H9 (cell line): Measurements from ENCODE around the gene TMEM81. TPM values are rescaled to one million over a fixed set of nuclear protein-coding genes. Genes with fewer than 3 reads are reported as not detected.

Source experiments
- DNase-seq: peaks from one replicate; pipeline ENCODE4 v3.0.0-alpha.2; 2017
- H2AFZ ChIP-seq: one replicate; pipeline ENCODE4 v1.6.1; 2013; ENCODE audit warnings: mild to moderate bottlenecking, low read length, control low read depth, moderate library complexity
- H2AK5ac ChIP-seq: 2 replicates; pipeline ENCODE4 v1.6.1; 2013; ENCODE audit warnings: low read length, control low read depth, mixed read lengths; ENCODE audit not compliant: insufficient read length
- H2BK120ac ChIP-seq: one replicate; pipeline ENCODE4 v1.6.1; 2013; ENCODE audit warnings: low read depth, mild to moderate bottlenecking, low read length, control low read depth, inconsistent platforms; ENCODE audit not compliant: poor library complexity, severe bottlenecking
- H2BK12ac ChIP-seq: 2 replicates; pipeline ENCODE4 v1.6.1; 2013; ENCODE audit warnings: low read length, control low read depth, mixed read lengths, low read depth; ENCODE audit not compliant: insufficient read length
- H2BK15ac ChIP-seq: 2 replicates; pipeline ENCODE4 v1.6.1; 2013; ENCODE audit warnings: low read depth, low read length, control low read depth
- H2BK20ac ChIP-seq: one replicate; pipeline ENCODE4 v1.6.1; 2013; ENCODE audit warnings: low read depth, mild to moderate bottlenecking, low read length, control low read depth, inconsistent platforms; ENCODE audit not compliant: poor library complexity, severe bottlenecking
- H2BK5ac ChIP-seq: 2 replicates; pipeline ENCODE4 v1.6.1; 2013; ENCODE audit warnings: low read length, control low read depth, mixed read lengths; ENCODE audit not compliant: insufficient read length
- H3K14ac ChIP-seq: 2 replicates; pipeline ENCODE4 v1.6.1; 2013; ENCODE audit warnings: low read length, control low read depth; ENCODE audit not compliant: insufficient read depth
- H3K18ac ChIP-seq: 2 replicates; pipeline ENCODE4 v1.6.1; 2013; ENCODE audit warnings: low read depth, mild to moderate bottlenecking, mixed read lengths, low read length, control low read depth; ENCODE audit not compliant: insufficient read length
- H3K23ac ChIP-seq: 2 replicates; pipeline ENCODE4 v1.6.1; 2013; ENCODE audit warnings: low read length, control low read depth, mixed read lengths, low read depth; ENCODE audit not compliant: insufficient read length
- H3K23me2 ChIP-seq: 2 replicates; pipeline ENCODE4 v1.6.1; 2013; ENCODE audit warnings: low read depth, mild to moderate bottlenecking, mixed read lengths, low read length, control low read depth; ENCODE audit not compliant: insufficient read length, poor library complexity, severe bottlenecking
- H3K27ac ChIP-seq: 2 replicates; pipeline ENCODE4 v1.5.1; 2013; ENCODE audit warnings: low read length, control low read depth, mixed read lengths, low read depth; ENCODE audit not compliant: insufficient read length
- H3K27me3 ChIP-seq: 2 replicates; pipeline ENCODE4 v1.6.1; 2013; ENCODE audit warnings: low read length, control low read depth, inconsistent platforms; ENCODE audit not compliant: insufficient read depth
- H3K4ac ChIP-seq: 2 replicates; pipeline ENCODE4 v1.6.1; 2013; ENCODE audit warnings: low read depth, mild to moderate bottlenecking, control low read depth, inconsistent platforms, low read length, moderate library complexity
- H3K4me1 ChIP-seq: 2 replicates; pipeline ENCODE4 v1.6.1; 2013; ENCODE audit warnings: low read length, control low read depth, inconsistent platforms; ENCODE audit not compliant: insufficient read depth
- H3K4me2 ChIP-seq: 2 replicates; pipeline ENCODE4 v1.6.1; 2013; ENCODE audit warnings: low read length, control low read depth, mixed read lengths; ENCODE audit not compliant: insufficient read length, insufficient read depth
- H3K56ac ChIP-seq: 2 replicates; pipeline ENCODE4 v1.6.1; 2013; ENCODE audit warnings: low read depth, mild to moderate bottlenecking, mixed read lengths, low read length, control low read depth; ENCODE audit not compliant: insufficient read length
- H3K79me1 ChIP-seq: 2 replicates; pipeline ENCODE4 v1.6.1; 2013; ENCODE audit warnings: low read depth, mild to moderate bottlenecking, moderate library complexity, low read length, control low read depth, inconsistent platforms; ENCODE audit not compliant: insufficient read depth, poor library complexity, severe bottlenecking
- H3K79me2 ChIP-seq: 2 replicates; pipeline ENCODE4 v1.6.1; 2013; ENCODE audit warnings: low read length, control low read depth, inconsistent platforms; ENCODE audit not compliant: insufficient read depth
- H3K9ac ChIP-seq: 2 replicates; pipeline ENCODE4 v1.6.1; 2013; ENCODE audit warnings: low read length, control low read depth, mixed read lengths; ENCODE audit not compliant: insufficient read length; ENCODE audit errors: extremely low read depth
- H3K9me3 ChIP-seq: one replicate; pipeline ENCODE4 v1.6.1; 2013; ENCODE audit warnings: low read depth, low read length, inconsistent platforms; ENCODE audit not compliant: control insufficient read depth
- H3T11ph ChIP-seq: one replicate; pipeline ENCODE4 v1.6.1; 2013; ENCODE audit warnings: mild to moderate bottlenecking, low read length, control low read depth, inconsistent platforms
- H4K20me1 ChIP-seq: one replicate; pipeline ENCODE4 v1.6.1; 2013; ENCODE audit not compliant: control insufficient read depth, insufficient read length, insufficient read depth
- H4K5ac ChIP-seq: 2 replicates; pipeline ENCODE4 v1.6.1; 2013; ENCODE audit warnings: low read depth, mild to moderate bottlenecking, mixed read lengths, low read length, control low read depth; ENCODE audit not compliant: insufficient read length
- H4K8ac ChIP-seq: replicated peaks from 2 replicates; pipeline ENCODE4 v1.6.1; 2013; ENCODE audit warnings: low read length, control low read depth, mixed read lengths, low read depth; ENCODE audit not compliant: insufficient read length
- H4K91ac ChIP-seq: 2 replicates; pipeline ENCODE4 v1.6.1; 2013; ENCODE audit warnings: low read depth, mild to moderate bottlenecking, moderate library complexity, mixed read lengths, low read length, control low read depth; ENCODE audit not compliant: insufficient read length
- H3K27ac Mint-ChIP-seq, 3 experiments: 2 replicates in 2 of 3; 3 replicates in 1 of 3; pipeline ENCODE4 v1.8.0; 2020 to 2021; ENCODE audit warnings: mixed read lengths in 3 of 3, mild to moderate bottlenecking in 1 of 3, moderate library complexity in 1 of 3
- H3K27me3 Mint-ChIP-seq: 2 replicates; pipeline ENCODE4 v1.8.0; 2021; ENCODE audit warnings: low read depth, mild to moderate bottlenecking, moderate library complexity, mixed read lengths
- H3K36me3 Mint-ChIP-seq, 3 experiments: 2 replicates in 2 of 3; 3 replicates in 1 of 3; pipeline ENCODE4 v1.8.0; 2020 to 2021; ENCODE audit warnings: low read depth in 3 of 3, mixed read lengths in 3 of 3; ENCODE audit not compliant: insufficient read depth in 1 of 3
- H3K4me1 Mint-ChIP-seq, 2 experiments: 2 replicates each; pipeline ENCODE4 v1.8.0; 2020; ENCODE audit warnings: mixed read lengths in 2 of 2
- H3K4me3 Mint-ChIP-seq, 2 experiments: 2 replicates in 1 of 2; 3 replicates in 1 of 2; pipeline ENCODE4 v1.8.0; 2020 to 2021; ENCODE audit warnings: mild to moderate bottlenecking in 2 of 2, mixed read lengths in 2 of 2, moderate library complexity in 1 of 2
- H3K9me3 Mint-ChIP-seq, 2 experiments: 2 replicates in 1 of 2; 3 replicates in 1 of 2; pipeline ENCODE4 v1.8.0; 2020; ENCODE audit warnings: mild to moderate bottlenecking in 2 of 2, mixed read lengths in 2 of 2, moderate library complexity in 1 of 2
- CTCF ChIP-seq: fragments of 200-600 bp; sonication (generic); conservative IDR thresholded peaks from 3 replicates; pipeline ENCODE4 v1.8.0; 2021; ENCODE audit warnings: antibody characterized with exemption, mild to moderate bottlenecking
- WGBS: extraction: QIAGEN DNeasy Blood & Tissue Kit; methylation state at CpG from one replicate; pipeline ENCODE4 v1.1.7; 2013; ENCODE audit warnings: missing lambda C conversion rate, low lambda C conversion rate, mixed read lengths; ENCODE audit not compliant: insufficient read length; ENCODE audit errors: extremely low coverage; 5-methylcytosine and 5-hydroxymethylcytosine counted together
- total RNA-seq: library from RNA; stranded (reverse); gene quantifications from 2 replicates; pipeline ENCODE4 v1.2.1, GENCODE V29; 2021

The TMEM81 gene
- total RNA-seq, 1 experiment from 2014 or later: 3.0 TPM

- Histone ChIP-seq H3K23ac (no peak overlapping the region), H2BK120ac (no peak overlapping the region), H3K9me3 (no peaks in the 10 kb centered on the region), H2BK15ac (no peak overlapping the region), H3K18ac (no peak overlapping the region), H3K79me1 (no peaks in the 10 kb centered on the region), H3K14ac (no peak overlapping the region), H3K27me3 (no peaks in the 10 kb centered on the region), H2BK12ac (no peak overlapping the region), H3K79me2 (no peaks in the 10 kb centered on the region), H3K4ac (no peak overlapping the region), H4K20me1 (no peaks in the 10 kb centered on the region), H2AK5ac (no peak overlapping the region), H3T11ph (no peak overlapping the region), H2BK5ac (no peak overlapping the region), H4K8ac (no peak overlapping the region), H3K23me2 (no peaks in the 10 kb centered on the region), H3K27ac (no peak overlapping the region), H3K4me1 (no peaks in the 10 kb centered on the region), H3K4me2 (no peak overlapping the region), H3K56ac (no peak overlapping the region), H4K91ac (no peak overlapping the region), H2AFZ (no peak overlapping the region), H3K9ac (no peak overlapping the region), H2BK20ac (no peak overlapping the region), H4K5ac (no peak overlapping the region)
- DNase-seq: no peak
- Mint-ChIP-seq H3K27ac (no peak overlapping the region), H3K9me3 (no peaks in the 10 kb centered on the region), H3K27me3 (no peaks in the 10 kb centered on the region), H3K4me3 (no peak overlapping the region), H3K4me1 (no peaks in the 10 kb centered on the region), H3K36me3 (no peaks in the 10 kb centered on the region)
- TF ChIP-seq CTCF: no peak
- WGBS: no CpG with 5 or more reads among the region's 2 CpGs
These were observed 43.8 kb upstream of the TMEM81 start for GRCh38 chr1:205128050-205128449.
